GM19043 (cell line): ENCODE measurements around the gene TH.
"Not testable (repeated sequence)": the region's sequence is repeated elsewhere in the genome, so short reads cannot be mapped to it uniquely, and the experiment has no call there.

Experiments
- ATAC-seq: cut with Tn5 transposase; IDR thresholded peaks from one replicate; pipeline ENCODE4 v1.9.1; 2021; ENCODE audit warnings: low read depth; ENCODE audit not compliant: unreplicated experiment

Gene TH

GRCh38 chr11:2179516-2179915 lies 7.9 kb upstream of the TH start:
- ATAC-seq: no peak

DNA sequence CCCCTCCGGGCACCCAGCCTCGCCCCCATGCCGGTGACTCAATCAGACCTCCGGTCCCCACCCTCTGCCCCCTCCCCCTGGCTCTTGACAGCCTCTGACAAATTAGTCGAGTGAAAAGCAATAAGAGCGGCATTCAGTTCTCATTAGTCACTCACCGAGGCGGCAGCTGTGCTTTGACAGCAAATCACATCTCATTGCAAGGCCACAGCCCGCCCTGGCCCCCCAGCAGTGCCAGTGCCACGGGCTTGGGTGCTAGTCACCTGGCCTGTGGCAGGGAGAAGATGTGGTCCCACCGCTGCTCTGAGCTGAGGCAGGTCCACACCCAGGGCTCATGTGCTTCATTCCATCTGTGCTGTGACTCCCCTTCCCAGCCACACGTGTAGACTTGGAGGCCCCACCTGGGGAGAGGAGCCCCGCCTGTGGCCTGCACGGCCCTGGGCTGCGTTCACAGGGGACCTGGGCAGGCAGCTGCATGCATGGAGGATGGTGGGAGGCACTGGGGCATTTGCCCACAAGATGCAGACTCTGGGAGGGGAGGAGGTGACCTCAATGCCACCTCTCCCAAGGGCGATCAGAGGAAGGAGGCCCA lies 7.4 kb upstream of the TH start:
- no peak for ATAC-seq

- not testable (repeated sequence) for ATAC-seq
These were observed 6.6 kb upstream of the TH start for GRCh38 chr11:2178055-2178773.

DNA sequence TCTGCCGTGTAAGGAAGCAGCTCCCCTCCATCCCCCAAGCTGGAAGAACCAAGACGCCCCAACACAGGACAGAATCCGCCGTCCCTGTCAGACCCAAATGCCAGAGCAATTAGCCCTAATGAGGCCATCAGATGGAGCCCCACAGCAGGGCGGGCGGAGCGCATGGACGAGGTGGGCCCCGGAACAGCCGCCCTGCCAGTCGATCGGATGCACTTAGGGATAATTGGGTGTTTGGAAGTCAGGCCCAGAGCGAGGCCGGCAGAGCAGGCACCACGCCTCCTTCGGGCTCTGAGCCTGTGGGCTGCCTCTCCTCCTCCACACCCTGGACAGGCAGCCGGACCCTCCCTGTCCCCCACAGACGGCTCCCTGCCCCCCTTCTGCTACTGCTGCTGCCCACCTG lies 5.5 kb upstream of the TH start:
- no peak for ATAC-seq

DNA sequence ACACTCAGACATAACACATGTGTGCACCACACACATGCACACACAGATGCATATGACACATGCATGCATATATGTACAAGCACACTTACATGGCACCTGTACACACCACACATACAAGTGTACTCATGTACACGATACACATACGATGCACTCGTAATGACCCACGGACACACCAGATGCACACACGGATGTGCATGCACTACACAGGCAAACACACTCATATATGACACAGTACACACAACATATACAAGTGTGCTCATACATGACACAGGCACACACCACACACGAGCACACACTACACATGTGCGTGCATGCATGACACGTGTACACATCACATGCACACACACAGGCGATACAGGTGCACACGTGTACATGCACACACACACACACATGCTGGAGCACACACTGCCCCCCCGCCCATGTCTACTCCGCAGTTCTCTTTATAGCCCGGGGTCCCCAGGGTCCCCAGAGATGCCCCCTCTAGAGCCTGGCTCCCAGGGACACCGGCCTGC lies 4.8 kb upstream of the TH start:
- ATAC-seq: no peak

DNA sequence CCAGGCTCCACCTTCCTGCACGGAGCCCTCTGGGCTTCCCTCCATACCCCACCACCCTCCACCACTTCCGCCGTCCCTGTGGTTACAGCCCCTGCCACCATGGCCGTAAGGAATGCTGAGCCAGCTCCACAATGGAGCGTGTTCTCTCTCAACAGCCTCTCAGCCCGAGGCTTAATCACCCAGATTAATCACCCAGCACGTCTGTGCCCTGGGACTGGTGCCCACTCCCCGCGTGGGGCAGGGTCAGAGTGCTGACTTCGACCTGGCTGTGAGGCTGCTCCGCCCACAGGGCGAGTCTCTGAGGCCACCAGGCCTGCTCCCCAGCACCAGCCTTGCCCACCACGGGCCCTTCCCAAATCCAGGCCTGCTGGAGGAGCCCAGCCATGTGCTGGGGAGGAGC lies 4.0 kb upstream of the TH start:
- ATAC-seq: no peak

- ATAC-seq: no peak
These were observed 2.7 kb upstream of the TH start for GRCh38 chr11:2174361-2174760.

- ATAC-seq: no peak
These were observed 2.1 kb upstream of the TH start for GRCh38 chr11:2173761-2174160.

- no peak for ATAC-seq
These were observed 1.6 kb upstream of the TH start for GRCh38 chr11:2173150-2173693.

DNA sequence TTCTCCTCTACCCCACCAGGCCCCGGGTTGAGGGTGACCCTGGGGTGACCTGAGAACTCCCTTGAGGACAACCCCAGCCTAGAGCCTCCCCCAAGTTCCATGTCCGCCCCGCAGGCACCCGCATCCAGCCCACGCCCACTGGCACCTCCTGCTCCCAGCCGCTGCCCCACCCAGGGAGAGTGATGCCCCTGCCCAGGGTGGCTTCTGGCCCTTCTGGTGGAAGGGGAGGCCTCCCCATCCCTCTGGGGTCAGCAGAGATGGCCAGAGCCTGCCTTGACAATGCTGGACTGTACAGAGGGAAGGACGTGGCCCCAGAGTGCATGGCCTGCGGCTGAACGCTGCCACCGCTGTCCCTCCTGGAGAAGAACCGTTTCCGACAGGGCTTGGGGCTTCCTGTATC lies 1.1 kb upstream of the TH start:
- ATAC-seq: no peak

DNA sequence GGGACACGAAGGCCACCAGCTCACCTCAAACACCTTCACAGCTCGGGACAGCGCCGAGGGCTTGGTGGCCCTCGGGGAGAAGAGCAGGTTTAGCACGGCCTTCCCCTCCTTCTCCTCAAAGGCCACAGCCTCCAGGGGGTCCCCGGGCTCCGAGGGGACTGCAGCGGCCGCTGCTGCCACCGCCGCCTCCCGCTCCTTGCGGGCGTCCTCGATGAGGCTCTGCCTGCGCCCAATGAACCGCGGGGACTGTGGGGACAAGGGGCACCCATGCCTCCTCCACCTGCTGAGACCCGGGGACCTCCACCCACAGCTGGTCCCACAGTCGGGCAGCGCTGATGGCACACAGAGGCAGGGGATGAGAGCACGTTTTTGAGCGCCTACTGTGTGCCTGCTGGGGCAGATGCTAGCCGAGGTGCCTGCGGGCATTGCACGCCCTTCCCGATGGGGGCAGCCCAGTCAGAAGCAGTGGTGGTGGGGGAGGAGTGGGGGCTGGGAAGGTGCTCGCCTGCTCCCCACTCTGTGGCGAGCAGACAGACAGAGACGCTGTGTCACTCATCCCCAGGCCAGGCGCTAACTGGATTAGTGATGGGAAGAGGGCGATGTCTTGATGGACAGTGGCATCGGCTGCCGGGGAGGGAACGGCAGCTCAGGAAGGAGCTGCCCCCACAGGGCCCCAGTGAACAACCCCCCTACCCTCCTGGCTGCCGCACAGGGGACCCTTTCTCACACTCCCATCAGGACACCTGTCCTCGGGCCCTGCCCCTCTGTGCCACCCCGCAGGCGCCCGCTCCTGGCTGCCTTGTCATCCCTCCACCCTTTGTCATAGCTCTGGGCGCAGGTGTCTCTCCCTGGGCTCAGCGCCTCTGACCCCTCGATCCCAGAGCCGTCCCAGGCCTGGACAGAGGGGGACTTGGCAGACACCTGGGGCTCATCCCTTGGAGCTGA lies 1.7 kb downstream of the TH start:
- no peak for ATAC-seq

DNA sequence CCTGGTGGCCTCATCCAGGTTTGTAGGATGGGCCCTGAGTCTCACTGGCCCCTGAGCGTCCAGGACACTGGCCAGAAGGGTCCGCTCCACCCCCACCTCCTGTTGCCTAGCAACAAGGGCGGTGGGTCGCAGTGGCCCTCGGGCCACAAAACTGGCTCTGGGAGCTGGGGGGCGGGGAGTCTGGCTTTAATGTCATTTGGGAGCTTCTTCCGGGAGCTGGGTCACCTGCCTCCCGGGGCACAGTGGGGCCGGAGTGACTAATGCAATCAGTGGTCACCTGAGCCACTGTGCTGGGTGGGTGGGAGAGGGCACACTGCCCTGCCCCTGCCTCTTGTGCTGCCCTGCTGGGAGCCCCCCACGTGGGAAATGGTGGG lies 2.6 kb downstream of the TH start:
- no peak for ATAC-seq

- ATAC-seq: no peak
These were observed 3.2 kb downstream of the TH start for GRCh38 chr11:2168286-2169004.

GRCh38 chr11:2167141-2168045 lies 4.2 kb downstream of the TH start:
- no peak for ATAC-seq

GRCh38 chr11:2166091-2166851 lies 5.3 kb downstream of the TH start:
- no peak for ATAC-seq

DNA sequence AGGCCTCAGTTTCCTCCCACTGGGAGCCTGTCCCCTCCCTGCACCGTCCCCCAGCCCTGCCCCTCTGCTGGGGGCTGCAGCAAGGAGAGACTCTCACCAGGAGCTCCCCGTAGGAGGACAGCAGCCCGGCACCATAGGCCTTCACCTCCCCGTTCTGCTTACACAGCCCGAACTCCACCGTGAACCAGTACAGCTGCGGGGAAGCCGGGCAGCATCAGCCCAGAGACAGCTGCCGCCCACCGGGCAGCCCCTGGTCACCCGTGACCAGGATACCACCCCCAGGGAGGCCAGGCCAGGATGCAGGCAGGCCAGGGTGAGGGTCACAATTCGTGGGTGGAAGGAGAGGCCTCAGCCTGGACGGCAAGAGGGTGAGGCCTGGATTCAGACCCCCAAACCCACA lies 6.0 kb downstream of the TH start:
- no peak for ATAC-seq

- ATAC-seq: no peak
These were observed 6.6 kb downstream of the TH start for GRCh38 chr11:2164861-2165555.

DNA sequence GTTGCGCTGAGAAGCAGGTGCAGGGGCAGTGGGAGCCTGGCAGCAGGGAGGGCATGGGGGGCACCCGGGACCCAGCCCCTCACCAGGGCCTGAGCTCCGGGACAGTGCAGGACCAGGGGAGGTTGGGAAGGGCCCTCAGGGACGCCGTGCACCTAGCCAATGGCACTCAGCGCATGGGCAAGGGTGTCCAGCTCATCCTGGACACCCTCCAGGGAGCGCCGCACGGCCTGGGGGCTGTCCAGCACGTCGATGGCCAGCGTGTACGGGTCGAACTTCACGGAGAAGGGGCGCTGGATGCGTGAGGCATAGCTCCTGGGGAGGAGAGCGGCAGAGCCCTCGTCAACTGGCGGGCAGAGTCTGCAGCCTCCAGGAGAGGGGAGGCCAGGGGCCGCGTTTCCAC lies 7.5 kb downstream of the TH start:
- ATAC-seq: no peak
